A549 (cell line): Measurements from ENCODE around the gene IMPG2.

Experiments
- CBX8 ChIP-seq: fragments of 200-600 bp; sonication (generic); IDR thresholded peaks from 2 replicates; pipeline ENCODE4 v1.6.1; 2016
- CEBPB ChIP-seq, 2 experiments: fragments of >200 bp in 1 of 2; sonication (Bioruptor Twin) in 1 of 2; formaldehyde crosslinking in 1 of 2; IDR thresholded peaks; 2 replicates each; pipeline ENCODE4 v1.6.1; 2012 to 2016
- CTCF ChIP-seq: fragments of >200 bp; sonication (Bioruptor Twin); formaldehyde crosslinking; IDR thresholded peaks from 3 replicates; pipeline ENCODE4 v1.5.1; 2016
- FOSB ChIP-seq: fragments of 250-450 bp; sonication (Bioruptor Pico); IDR thresholded peaks from 2 replicates; pipeline ENCODE4 v1.5.0; 2020; ENCODE audit warnings: mild to moderate bottlenecking, moderate library complexity
- JUN ChIP-seq, 2 experiments: fragments of >200 bp; sonication (Bioruptor Twin); formaldehyde crosslinking; IDR thresholded peaks; 2 replicates in 1 of 2; 3 replicates in 1 of 2; pipeline ENCODE4 v1.6.1; 2016 to 2017
- KDM5A ChIP-seq: fragments of 200-600 bp; sonication (generic); IDR thresholded peaks from 2 replicates; pipeline ENCODE4 v1.6.1; 2016; ENCODE audit warnings: antibody characterized with exemption, mild to moderate bottlenecking
- NR3C1 ChIP-seq: fragments of >200 bp; sonication (Bioruptor Twin); formaldehyde crosslinking; IDR thresholded peaks from 3 replicates; pipeline ENCODE4 v1.6.1; 2017
- POLR2A ChIP-seq: IDR thresholded peaks from 2 replicates; pipeline ENCODE4 v1.6.1; 2012; ENCODE audit warnings: mild to moderate bottlenecking, low read length
- SMC3 ChIP-seq: fragments of >200 bp; sonication (Bioruptor Twin); formaldehyde crosslinking; IDR thresholded peaks from 3 replicates; pipeline ENCODE4 v1.6.1; 2018; ENCODE audit warnings: inconsistent platforms

GRCh38 chr3:101268971-101269671 is 51.3 kb downstream of the IMPG2 start:
- no peak for TF ChIP-seq CTCF
- TF ChIP-seq CBX8: no peak
- TF ChIP-seq NR3C1: no peak
- no peak for TF ChIP-seq JUN (IDR thresholded peaks at IDR 0.05)
- no peak for TF ChIP-seq SMC3
- TF ChIP-seq KDM5A: no peak
- TF ChIP-seq POLR2A: no peak
- TF ChIP-seq CEBPB (IDR thresholded peaks at IDR 0.05): no peak
- no peak for TF ChIP-seq FOSB
